CD4-positive, alpha-beta T cell treated with Interleukin-12 subunit alpha and Interleukin-12 subunit beta, for 1 hour (primary cell): ENCODE data around the gene TMEM43.

ENCODE experiments used
- DNase-seq: peaks from one replicate; pipeline ENCODE4 v3.0.0-alpha.2; 2020

TMEM43 gene

GRCh38 chr3:14152963-14153355, 28.1 kb downstream of the TMEM43 start:
- DNase-seq: no peak

DNA sequence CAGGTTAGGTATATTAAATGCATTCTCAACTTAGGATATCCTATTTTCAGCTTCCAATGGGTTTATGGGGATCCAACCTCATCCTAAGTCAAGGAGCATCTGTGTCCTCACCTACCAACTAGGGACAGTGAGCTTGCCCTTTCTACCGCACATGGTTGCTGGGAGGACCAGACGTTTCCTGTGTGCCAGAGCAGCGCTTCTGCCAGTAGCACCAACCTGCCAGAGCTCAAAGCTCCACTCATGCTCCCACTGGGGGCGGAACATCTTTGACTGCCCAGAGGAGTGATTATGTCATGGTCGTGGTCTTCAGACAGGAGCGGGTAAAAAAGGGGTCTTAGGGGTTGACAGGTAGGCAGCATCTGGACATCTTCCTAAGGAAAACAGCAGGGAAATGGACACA, 28.8 kb downstream of the TMEM43 start:
- DNase-seq: no peak

- DNase-seq: no peak
Observed at GRCh38 chr3:14154276-14154675, 29.4 kb downstream of the TMEM43 start.

DNA sequence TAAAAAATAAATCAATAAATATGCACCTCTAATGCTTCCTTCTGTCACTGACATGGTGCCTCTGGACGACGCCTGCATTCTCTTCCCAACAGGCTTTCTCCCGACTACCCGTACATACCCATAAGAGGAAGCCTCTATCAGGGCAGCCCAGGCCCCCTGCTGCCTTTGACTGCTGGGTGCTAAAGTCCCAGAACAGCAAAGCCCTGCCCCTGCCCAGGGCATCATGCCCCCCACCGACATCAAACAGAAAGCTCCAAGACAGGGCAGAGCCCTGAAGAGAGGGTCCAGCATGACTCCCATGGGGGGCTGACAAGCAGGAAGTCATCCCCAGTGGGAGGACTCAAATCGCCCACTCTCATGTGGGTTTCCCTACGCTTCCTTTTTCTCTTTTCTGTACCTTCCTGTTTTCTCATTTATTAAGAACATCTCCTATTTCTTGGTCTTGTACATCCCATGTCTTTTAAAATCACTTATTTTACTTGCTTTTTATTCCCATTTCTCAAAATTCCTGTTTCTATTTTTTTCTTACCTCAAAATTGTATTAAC, 30.1 kb downstream of the TMEM43 start:
- DNase-seq: no peak

DNA sequence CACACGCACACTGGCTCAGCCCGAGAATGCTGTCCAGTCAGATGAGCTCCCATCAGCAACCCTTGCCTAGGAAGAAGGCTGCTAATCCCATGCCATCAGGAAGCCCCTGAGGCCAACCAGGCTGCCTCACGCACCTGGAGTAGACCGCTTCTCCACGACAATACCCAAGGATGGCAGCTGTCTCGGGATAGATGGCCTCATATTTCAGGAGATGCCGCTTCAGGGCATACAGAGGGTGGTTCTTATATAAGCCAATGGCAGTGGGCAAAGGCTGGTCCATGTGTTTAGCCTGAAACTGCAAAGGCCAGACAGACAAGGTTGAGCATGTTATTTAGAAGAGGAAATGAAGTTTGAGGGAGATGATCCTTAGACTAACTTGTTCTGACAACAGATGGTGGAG, 31.3 kb downstream of the TMEM43 start:
- DNase-seq: no peak

GRCh38 chr3:14156843-14157561, 32.1 kb downstream of the TMEM43 start:
- DNase-seq: no peak

GRCh38 chr3:14157951-14158350, 33.1 kb downstream of the TMEM43 start:
- no peak for DNase-seq

GRCh38 chr3:14158370-14158769, 33.5 kb downstream of the TMEM43 start:
- DNase-seq: no peak

GRCh38 chr3:14159426-14159825, 34.6 kb downstream of the TMEM43 start:
- DNase-seq: no peak

GRCh38 chr3:14161282-14161681, 36.4 kb downstream of the TMEM43 start:
- DNase-seq: no peak

DNA sequence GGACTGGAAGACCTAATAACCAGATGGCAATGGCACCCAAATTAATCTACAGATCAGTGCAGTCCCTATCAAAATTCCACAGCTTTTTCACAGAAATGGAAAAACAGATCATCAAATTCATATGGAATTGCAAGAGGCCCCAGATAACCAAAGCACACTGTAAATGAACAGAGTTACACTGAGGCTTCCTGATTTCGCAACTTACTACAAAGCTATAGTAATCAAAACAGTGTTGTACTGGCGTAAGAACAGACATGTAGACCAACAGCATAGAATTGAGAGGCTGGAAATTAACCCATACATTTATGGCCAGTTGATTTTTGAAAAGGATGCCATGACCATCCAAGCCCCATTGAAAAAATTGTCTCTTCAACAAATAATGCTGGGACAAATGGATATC, 37.3 kb downstream of the TMEM43 start:
- DNase-seq: no peak

DNA sequence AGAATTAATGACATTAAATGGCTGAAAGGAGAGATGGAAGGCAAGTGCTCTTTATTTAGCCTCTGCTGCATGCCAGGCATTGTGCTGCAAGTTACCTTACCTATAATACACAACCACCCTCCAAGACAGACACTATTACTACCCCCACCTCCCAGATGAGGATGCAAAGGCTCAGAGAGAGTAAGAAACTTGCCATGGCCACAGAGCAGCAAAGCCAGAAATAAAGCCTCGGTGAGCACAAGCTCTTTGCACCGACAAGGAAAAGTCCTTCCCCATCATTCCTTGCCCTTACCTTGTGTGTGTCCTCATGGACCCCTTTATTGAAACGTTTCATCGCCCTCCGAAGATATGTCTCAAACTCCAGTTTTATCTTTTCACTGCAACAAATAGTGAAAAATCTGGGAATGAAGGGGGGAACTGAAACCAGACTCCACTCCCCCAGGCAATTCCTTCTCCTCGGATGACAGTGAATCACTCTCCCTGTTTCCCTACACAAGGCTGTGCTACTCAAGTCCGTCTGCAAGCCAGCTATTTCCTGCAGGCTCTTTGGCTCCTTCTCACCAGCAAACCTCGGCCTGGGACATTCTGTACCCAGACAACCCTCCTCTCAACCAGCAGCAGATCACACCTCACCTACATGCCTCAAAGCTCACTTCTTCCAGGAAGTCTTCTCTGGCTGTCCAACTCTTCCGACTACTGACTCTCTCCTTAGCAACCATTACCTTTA, 42.2 kb downstream of the TMEM43 start:
- DNase-seq: no peak

DNA sequence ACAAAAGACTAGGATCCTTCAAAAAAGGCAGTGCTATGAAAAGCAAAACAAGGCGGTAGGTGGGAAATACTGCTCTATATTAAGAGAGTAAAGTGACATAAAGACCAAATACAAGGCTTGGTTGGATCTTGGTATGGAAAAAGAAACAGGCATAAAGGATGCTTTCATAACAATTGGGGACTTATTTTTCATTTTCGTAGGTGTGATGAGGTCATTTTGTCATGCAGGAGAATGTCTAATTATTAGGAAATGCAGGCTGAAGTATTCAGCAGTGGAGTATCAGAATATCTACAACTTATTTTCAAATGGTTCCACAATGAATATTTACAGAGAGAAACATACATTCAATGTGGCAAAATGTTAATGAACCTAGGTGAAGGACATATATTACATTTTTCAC, 44.6 kb downstream of the TMEM43 start:
- DNase-seq: no peak

GRCh38 chr3:14169871-14170270, 45.0 kb downstream of the TMEM43 start:
- no peak for DNase-seq

DNA sequence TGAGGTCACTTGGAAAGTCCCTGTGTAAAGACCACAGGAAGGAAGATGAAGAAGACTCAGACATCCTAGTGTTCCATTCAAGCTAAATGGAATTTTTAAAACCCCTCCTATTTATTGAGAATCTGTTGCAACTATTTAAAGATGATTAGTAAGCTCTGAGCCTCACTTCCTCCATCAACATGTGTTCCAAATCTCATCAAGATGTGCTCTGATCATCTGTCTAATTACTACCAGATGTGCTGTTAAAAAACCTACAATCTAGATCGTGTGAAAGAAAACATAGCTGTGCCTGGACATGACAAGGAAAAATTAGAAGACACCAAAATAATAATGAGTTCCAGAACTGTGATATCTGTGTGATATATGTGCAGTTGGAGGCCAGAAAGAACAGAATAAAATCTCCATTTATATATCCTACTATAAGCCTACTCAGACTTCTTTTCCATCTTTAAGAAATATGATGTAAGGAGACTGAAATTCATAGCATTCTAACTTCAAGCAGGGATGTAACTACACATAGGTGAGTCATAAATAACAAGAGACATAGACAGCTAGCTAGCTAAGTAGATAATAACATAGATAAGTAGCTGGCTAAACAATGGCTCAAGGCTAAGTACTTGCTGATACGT, 45.8 kb downstream of the TMEM43 start:
- DNase-seq: no peak

GRCh38 chr3:14172496-14172895, 47.6 kb downstream of the TMEM43 start:
- DNase-seq: no peak

DNA sequence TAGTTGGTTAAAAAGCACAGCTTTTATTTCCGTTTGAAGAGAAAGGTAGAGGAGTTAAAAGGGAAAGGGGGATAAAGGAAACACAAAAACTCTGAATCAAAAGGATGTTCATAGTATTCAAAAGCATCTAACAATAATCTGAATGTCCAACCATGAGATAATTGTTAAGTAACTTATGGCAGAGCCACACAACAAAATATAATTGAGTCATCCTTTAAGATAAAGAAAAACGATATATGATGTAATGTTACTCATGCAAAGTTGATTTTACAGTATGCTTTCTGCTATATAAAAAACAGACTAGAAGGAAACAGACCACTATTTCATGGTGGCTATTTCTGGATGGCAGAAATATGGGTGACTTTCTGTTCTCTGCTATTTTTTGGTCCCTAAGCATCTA, 49.6 kb downstream of the TMEM43 start:
- no peak for DNase-seq

DNA sequence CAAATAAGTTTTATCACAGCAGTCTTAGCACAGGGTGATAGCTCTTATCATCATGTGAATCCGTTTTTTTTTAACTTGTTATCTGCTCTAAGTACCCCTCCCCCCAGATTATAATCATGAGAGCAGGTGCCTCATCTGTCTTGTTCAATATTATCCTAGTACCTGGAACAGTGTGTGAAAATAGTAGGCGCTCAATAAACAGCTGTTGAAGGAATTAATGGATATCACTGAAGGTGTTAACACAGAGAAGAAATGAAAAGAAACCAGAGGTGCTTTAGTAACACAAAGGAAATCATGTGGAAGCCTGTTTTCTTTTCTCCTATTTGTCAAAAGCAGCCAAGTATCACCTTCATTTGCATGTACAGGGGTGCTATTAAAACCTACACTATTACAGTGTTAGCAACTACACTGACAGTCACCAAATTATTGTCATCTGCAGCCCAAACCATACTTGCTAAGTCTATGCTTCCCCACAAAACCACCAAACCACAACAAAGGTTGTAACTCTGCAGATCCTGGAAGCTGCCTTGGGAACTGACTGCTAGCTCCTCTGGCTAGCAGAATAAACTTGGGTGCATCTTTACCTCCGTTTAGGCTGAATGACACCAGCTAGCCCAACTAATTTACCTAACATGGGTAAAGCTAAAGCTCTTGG, 50.7 kb downstream of the TMEM43 start:
- peak; percentile 83 for DNase-seq

DNA sequence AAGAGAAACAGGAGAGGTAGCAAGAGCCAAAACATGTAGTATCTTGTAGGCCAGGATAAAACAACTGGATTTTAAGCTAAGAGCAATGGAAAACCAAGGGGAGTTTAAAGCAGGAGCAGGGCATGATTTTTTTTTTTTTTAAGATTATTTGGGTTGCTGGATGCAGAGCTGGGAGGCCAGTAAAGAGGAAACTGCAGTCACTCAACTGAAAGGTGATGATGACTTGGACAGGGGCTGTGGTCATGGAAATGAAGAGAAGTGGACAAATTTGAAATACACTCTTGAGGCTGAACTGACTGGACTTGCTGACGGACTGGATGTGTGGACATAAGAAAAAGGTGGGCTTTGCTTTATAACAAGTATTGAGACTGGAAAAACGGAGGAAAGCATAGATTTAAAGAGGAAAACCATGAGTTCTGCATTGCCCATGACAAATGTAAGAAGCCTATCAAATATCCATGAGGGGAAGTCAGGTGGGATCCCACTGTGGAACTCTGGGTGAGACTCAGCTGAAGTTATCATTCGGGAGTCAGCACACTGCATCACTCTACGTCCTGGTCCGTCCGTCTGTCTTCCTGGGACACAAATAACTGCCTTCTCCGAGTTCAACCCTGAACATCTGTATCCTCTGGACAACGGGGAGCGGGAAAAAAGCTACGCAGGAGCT, 52.9 kb downstream of the TMEM43 start:
- DNase-seq: peak; percentile 12

- peak; percentile 99 for DNase-seq
Observed at GRCh38 chr3:14178247-14179113, 53.6 kb downstream of the TMEM43 start, which contains the start of the genes LSM3 and XPC. Gene LSM3 (plus strand): TSS chr3:14178817. CDS start chr3:14178861, 44 bp downstream. Gene XPC (minus strand): TSS chr3:14178601. CDS start chr3:14178568, 33 bp downstream.

- DNase-seq: no peak
Observed at GRCh38 chr3:14179114-14179465, 54.2 kb downstream of the TMEM43 start.

DNA sequence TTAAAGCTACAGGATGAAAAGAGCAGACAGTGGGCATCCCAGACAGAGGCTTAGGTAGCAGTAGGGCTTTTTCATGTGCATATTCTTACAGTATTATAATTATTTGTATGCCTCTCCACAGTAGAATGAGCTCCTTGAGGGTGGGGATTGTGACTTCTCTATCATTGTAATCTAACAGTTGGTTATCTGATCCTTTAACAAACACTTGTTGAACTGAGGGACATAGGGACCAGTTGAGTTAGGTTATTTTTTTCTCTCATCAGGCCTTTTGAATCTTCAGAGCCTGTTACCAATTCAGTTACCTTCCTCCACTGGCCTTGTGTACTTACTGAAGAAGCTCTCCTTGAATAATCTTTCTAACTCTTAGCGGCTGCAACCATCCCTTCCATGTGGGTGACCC, 54.9 kb downstream of the TMEM43 start:
- no peak for DNase-seq
